Loucy (cell line): ENCODE data around the gene TRIM43.
"Not testable (repeated sequence)": the region's sequence is repeated elsewhere in the genome, so short reads cannot be mapped to it uniquely, and the experiment has no call there.

Source experiments
- H2AFZ ChIP-seq: fragments of 200-600 bp; sonication (generic); 2 replicates; pipeline ENCODE4 v1.6.0; 2016; ENCODE audit warnings: antibody characterized with exemption, mild to moderate bottlenecking, low read length, moderate library complexity
- H3F3A ChIP-seq: fragments of 200-600 bp; 2 replicates; pipeline ENCODE4 v1.6.0; 2016; ENCODE audit warnings: antibody characterized with exemption, low read depth, mild to moderate bottlenecking
- H3K27me3 ChIP-seq: fragments of 200-600 bp; sonication (generic); 2 replicates; pipeline ENCODE4 v1.6.1; 2014; ENCODE audit warnings: low read length, mild to moderate bottlenecking; ENCODE audit not compliant: insufficient read depth, poor library complexity, severe bottlenecking
- H3K36me3 ChIP-seq: fragments of 200-600 bp; sonication (generic); 2 replicates; pipeline ENCODE4 v1.6.1; 2016; ENCODE audit warnings: low read length; ENCODE audit not compliant: insufficient read depth
- H3K4me1 ChIP-seq: fragments of 200-600 bp; sonication (generic); 2 replicates; pipeline ENCODE4 v1.5.1; 2014; ENCODE audit warnings: low read length, mild to moderate bottlenecking; ENCODE audit not compliant: insufficient read depth, poor library complexity, severe bottlenecking
- H3K4me2 ChIP-seq: fragments of 200-600 bp; sonication (generic); 2 replicates; pipeline ENCODE4 v1.6.0; 2014; ENCODE audit warnings: antibody characterized with exemption, low read length, low read depth, mild to moderate bottlenecking; ENCODE audit not compliant: poor library complexity, severe bottlenecking
- H3K4me3 ChIP-seq: fragments of 200-600 bp; sonication (generic); 2 replicates; pipeline ENCODE4 v1.5.1; 2014; ENCODE audit warnings: low read length, mild to moderate bottlenecking, mixed read lengths; ENCODE audit not compliant: poor library complexity, severe bottlenecking
- H3K79me2 ChIP-seq: fragments of 200-600 bp; sonication (generic); 2 replicates; pipeline ENCODE4 v1.6.1; 2014; ENCODE audit warnings: low read length; ENCODE audit not compliant: insufficient read depth
- H3K9ac ChIP-seq: fragments of 200-600 bp; sonication (generic); 2 replicates; pipeline ENCODE4 v1.6.0; 2014; ENCODE audit warnings: mild to moderate bottlenecking, low read depth, low read length, moderate library complexity; ENCODE audit not compliant: poor library complexity, severe bottlenecking
- H3K9me2 ChIP-seq: fragments of 200-600 bp; sonication (generic); replicated peaks from 2 replicates; pipeline ENCODE4 v1.6.1; 2016; ENCODE audit warnings: low read depth, low read length, mixed read lengths
- H3K9me3 ChIP-seq: fragments of 200-600 bp; sonication (generic); 2 replicates; pipeline ENCODE4 v1.6.1; 2014; ENCODE audit warnings: mild to moderate bottlenecking, antibody characterized with exemption, low read length, low read depth; ENCODE audit not compliant: insufficient read depth
- H4K20me1 ChIP-seq: fragments of 200-600 bp; sonication (generic); 2 replicates; pipeline ENCODE4 v1.6.0; 2014; ENCODE audit warnings: antibody characterized with exemption, low read length, mild to moderate bottlenecking; ENCODE audit not compliant: insufficient read depth, poor library complexity, severe bottlenecking
- EZH2phosphoT487 ChIP-seq: fragments of 200-600 bp; IDR thresholded peaks from 2 replicates; pipeline ENCODE4 v1.6.1; 2018; ENCODE audit warnings: antibody characterized with exemption, mild to moderate bottlenecking, moderate library complexity, borderline replicate concordance
- TF ChIP-seq, protein P1 (sequence below): fragments of 200-600 bp; sonication (generic); conservative IDR thresholded peaks from 2 replicates; pipeline ENCODE4 v1.5.1; 2014; ENCODE audit warnings: mild to moderate bottlenecking, antibody characterized with exemption, low read length

Gene TRIM43

DNA sequence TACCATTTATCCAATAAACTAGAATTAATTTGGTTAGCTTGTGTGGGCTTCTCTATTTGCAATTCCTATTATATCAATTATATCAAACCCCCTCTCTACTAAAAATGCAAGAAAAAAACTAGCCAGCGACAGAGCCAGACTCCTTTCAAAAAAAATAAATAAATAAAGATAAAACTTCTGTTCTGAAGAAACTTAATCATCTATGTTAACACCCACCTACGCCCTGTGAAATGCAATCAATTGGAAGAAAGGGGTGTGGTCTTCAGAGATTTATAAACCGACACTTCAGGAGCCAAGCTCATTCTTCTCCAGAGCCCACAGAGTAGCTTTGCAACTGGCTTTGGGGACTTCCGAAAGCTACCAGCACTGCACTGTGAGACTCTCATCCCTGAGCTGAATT is at the start of gene TRIM43:
TSS of gene TRIM43 (plus strand) at position 301 of the 400 bp plus-strand sequence. CDS start 2,023 bp downstream, outside the sequence.
- not testable (repeated sequence) for H4K20me1 ChIP-seq, H2AFZ ChIP-seq, H3K36me3 ChIP-seq, H3K4me2 ChIP-seq, H3F3A ChIP-seq, H3K9me3 ChIP-seq, H3K4me3 ChIP-seq, H3K9me2 ChIP-seq, H3K79me2 ChIP-seq, H3K27me3 ChIP-seq, H3K9ac ChIP-seq, H3K4me1 ChIP-seq

DNA sequence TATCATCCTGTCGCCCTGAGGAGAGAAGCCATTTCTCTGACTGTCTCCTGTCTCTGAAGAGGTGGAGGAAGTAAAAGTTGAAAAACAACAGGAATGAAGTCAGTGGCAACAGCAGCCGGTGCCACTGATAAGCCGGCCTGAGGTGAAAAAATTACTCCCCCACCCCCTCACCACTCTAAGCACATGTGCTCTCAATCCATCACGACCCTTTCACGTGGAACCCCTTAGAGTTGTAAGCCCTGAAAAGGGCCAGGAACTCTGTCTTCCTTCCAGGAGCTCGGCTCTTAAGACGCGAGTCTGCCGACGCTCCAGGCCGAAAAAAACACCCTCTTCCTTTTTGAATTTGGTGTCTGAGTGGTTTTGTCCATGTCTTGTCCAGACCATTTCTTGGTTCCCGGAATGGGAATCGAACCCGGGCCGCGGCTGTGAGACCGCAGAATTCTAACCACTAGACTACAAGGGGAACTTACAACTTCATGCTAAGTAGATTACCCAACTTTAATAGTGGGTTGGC is 40.7 kb upstream of the TRIM43 start:
- no peak for TF ChIP-seq EZH2phosphoT487
- TF ChIP-seq, protein P1, sequence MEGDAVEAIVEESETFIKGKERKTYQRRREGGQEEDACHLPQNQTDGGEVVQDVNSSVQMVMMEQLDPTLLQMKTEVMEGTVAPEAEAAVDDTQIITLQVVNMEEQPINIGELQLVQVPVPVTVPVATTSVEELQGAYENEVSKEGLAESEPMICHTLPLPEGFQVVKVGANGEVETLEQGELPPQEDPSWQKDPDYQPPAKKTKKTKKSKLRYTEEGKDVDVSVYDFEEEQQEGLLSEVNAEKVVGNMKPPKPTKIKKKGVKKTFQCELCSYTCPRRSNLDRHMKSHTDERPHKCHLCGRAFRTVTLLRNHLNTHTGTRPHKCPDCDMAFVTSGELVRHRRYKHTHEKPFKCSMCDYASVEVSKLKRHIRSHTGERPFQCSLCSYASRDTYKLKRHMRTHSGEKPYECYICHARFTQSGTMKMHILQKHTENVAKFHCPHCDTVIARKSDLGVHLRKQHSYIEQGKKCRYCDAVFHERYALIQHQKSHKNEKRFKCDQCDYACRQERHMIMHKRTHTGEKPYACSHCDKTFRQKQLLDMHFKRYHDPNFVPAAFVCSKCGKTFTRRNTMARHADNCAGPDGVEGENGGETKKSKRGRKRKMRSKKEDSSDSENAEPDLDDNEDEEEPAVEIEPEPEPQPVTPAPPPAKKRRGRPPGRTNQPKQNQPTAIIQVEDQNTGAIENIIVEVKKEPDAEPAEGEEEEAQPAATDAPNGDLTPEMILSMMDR = no peak
- Histone ChIP-seq H2AFZ (no peak overlapping the region), H3K4me3 (no peak overlapping the region), H3K4me2 (no peak overlapping the region), H3K4me1 (no peaks in the 10 kb centered on the region), H4K20me1 (no peaks in the 10 kb centered on the region), H3F3A (no peaks in the 10 kb centered on the region), H3K27me3 (peaks cover 5% of the 10 kb centered on the region), H3K9me3 (no peaks in the 10 kb centered on the region), H3K79me2 (no peaks in the 10 kb centered on the region), H3K36me3 (no peaks in the 10 kb centered on the region), H3K9me2 (no peaks in the 10 kb centered on the region), H3K9ac (no peak overlapping the region)

DNA sequence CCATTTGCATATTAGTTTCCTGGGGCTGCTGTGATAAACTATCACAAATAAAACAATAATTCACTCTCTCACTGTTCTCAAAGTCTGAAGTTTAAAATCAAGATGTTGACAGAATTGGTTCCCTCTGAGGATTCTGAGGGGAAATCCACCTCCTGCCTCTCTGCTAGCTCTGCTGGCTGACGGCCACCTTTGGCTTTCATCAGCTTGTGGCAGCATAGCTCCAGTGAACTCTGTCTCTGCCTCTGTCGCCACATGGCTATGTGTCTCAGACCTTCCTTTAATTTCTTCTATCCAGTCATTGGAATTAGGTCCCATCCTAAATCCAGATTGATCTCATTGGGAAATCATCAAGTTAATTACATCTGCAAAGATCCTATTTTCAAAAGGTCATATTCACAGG is 38.9 kb upstream of the TRIM43 start:
- Histone ChIP-seq H3K9me2 (no peaks in the 10 kb centered on the region), H3F3A (no peaks in the 10 kb centered on the region), H3K4me3 (no peak overlapping the region), H3K36me3 (no peaks in the 10 kb centered on the region), H3K27me3 (peaks cover 5% of the 10 kb centered on the region), H2AFZ (no peak overlapping the region), H4K20me1 (no peaks in the 10 kb centered on the region), H3K9ac (no peak overlapping the region), H3K4me2 (no peak overlapping the region), H3K4me1 (no peaks in the 10 kb centered on the region), H3K79me2 (no peaks in the 10 kb centered on the region), H3K9me3 (no peaks in the 10 kb centered on the region)
- TF ChIP-seq, protein P1 = no peak
- no peak for TF ChIP-seq EZH2phosphoT487

DNA sequence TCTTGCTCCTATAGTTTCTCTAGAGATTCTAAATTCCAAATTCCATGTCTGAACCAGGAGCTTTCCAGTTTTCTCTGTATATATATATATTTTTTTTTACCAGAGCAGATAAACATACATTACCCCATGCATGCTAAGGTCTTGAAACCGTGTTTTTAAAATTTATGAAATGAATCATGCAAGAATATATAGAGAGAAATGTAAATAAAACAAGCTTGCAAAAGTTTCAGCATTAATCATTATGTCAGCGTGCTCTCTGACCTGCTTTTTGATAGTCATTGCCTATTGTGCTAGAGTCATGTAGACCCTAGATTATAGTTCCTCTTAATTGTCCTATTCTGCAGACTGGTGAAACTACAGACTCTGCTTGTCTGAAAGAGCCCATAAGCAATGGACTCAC is 22.6 kb upstream of the TRIM43 start:
- no peaks in the 10 kb centered on the region for H3K9me3 ChIP-seq
- H3F3A ChIP-seq = no peaks in the 10 kb centered on the region
- no peak overlapping the region for H2AFZ ChIP-seq
- TF ChIP-seq EZH2phosphoT487 = no peak
- TF ChIP-seq, protein P1 = no peak
- no peaks in the 10 kb centered on the region for H3K36me3 ChIP-seq
- no peaks in the 10 kb centered on the region for H4K20me1 ChIP-seq
- H3K79me2 ChIP-seq = no peaks in the 10 kb centered on the region
- H3K9me2 ChIP-seq = no peaks in the 10 kb centered on the region
- H3K9ac ChIP-seq = no peak overlapping the region
- H3K4me1 ChIP-seq = no peaks in the 10 kb centered on the region
- no peak overlapping the region for H3K4me3 ChIP-seq
- no peak overlapping the region for H3K4me2 ChIP-seq
- H3K27me3 ChIP-seq = peaks cover 13% of the 10 kb centered on the region
